Testis (tissue), 3 donors: Measurements from ENCODE around the gene SLC27A3. TPM values are rescaled to one million over a fixed set of nuclear protein-coding genes. Genes with fewer than 3 reads are reported as not detected.
"Not testable (repeated sequence)": the region's sequence is repeated elsewhere in the genome, so short reads cannot be mapped to it uniquely, and the experiment has no call there.

ENCODE experiments used
- DNase-seq: peaks from one replicate; pipeline ENCODE4 v3.0.0-alpha.2; 2019
- H3K27ac ChIP-seq, 2 donors: fragments of 200-600 bp; sonication (generic); one replicate each; pipeline ENCODE4 v1.5.1; 2019
- H3K27me3 ChIP-seq: fragments of 200-600 bp; sonication (generic); one replicate; pipeline ENCODE4 v1.5.1; 2019
- H3K36me3 ChIP-seq: fragments of 200-600 bp; sonication (generic); one replicate; pipeline ENCODE4 v1.5.1; 2017; ENCODE audit warnings: low read depth; ENCODE audit errors: missing control alignments
- H3K4me1 ChIP-seq: fragments of 200-600 bp; sonication (generic); one replicate; pipeline ENCODE4 v1.5.1; 2019
- H3K4me3 ChIP-seq, 2 donors: fragments of 200-600 bp; sonication (generic); one replicate each; pipeline ENCODE4 v1.5.1; 2017 to 2019
- H3K9me3 ChIP-seq: fragments of 200-600 bp; sonication (generic); one replicate; pipeline ENCODE4 v1.5.1; 2017
- POLR2A ChIP-seq: fragments of 450-650 bp; IDR thresholded peaks from one replicate; pipeline ENCODE4 v1.6.1; 2017; ENCODE audit warnings: antibody characterized with exemption, mild to moderate bottlenecking, moderate library complexity
- WGBS, 2 donors: methylation state at CpG; one replicate each; pipeline ENCODE4 v1.1.5; 2018; 5-methylcytosine and 5-hydroxymethylcytosine counted together
- intact Hi-C: fragments of 100-400 bp; cut with DNase I; formaldehyde crosslinking; loops from one replicate; pipeline ENCODE4 v1.15.1; 2023; ENCODE audit warnings: low total_unique reads
- polyA plus RNA-seq: library from polyadenylated mRNA; stranded (reverse); fragments of 350-450 nt; fragmentation: Illumina TruSeq; extraction: RNeasy Lipid Tissue Mini Kit (QIAGEN cat#74804); gene quantifications from one replicate; pipeline ENCODE4 v1.2.3, GENCODE V29; 2014; ENCODE audit warnings: low read depth, low replicate concordance; ENCODE audit not compliant: insufficient read depth
- total RNA-seq, 2 donors: library from RNA; depleted of rRNA; stranded (reverse); fragments of >200 nt; gene quantifications; one replicate each; pipeline ENCODE4 v1.2.3, GENCODE V29; 2016
- TF ChIP-seq, protein P1 (sequence below), 3 experiments: fragments of 450-650 bp in 2 of 3; fragments of 200-600 bp in 1 of 3; sonication (generic) in 1 of 3; IDR thresholded peaks; one replicate each; pipeline ENCODE4 v1.5.1; 2016 to 2019; ENCODE audit warnings: antibody characterized with exemption in 3 of 3, mild to moderate bottlenecking in 2 of 3, moderate library complexity in 1 of 3

Gene SLC27A3
- total and polyA plus RNA-seq, 3 donors from 2014 or later: 38.5 to 83.3 (median 54.9) TPM

DNA sequence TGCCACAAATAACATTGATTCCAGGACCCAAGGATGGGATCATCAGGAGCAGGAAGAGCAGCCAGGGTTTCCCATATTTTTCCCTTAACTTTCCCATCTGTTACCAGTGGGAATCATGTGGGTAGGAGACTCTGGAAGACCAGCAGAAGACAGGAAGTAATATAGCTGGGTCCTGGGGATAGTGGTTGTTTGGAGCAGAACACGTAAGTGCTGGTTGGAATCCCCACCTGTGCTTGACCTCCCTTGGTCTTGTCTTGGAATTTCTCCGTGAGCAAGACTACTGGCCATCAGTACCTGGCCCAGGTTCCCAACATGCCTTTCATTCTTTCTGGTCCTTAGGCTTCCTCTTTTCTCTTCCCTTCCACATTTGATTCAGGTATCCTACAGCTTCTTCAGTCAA is 20.9 kb upstream of the SLC27A3 start:
- no peaks in the 10 kb centered on the region for H3K27me3 ChIP-seq
- DNase-seq: no peak
- intact Hi-C loops: no loop called here
- peaks cover 30% of the 10 kb centered on the region for H3K4me1 ChIP-seq
- H3K9me3 ChIP-seq: no peaks in the 10 kb centered on the region
- TF ChIP-seq, protein P1, sequence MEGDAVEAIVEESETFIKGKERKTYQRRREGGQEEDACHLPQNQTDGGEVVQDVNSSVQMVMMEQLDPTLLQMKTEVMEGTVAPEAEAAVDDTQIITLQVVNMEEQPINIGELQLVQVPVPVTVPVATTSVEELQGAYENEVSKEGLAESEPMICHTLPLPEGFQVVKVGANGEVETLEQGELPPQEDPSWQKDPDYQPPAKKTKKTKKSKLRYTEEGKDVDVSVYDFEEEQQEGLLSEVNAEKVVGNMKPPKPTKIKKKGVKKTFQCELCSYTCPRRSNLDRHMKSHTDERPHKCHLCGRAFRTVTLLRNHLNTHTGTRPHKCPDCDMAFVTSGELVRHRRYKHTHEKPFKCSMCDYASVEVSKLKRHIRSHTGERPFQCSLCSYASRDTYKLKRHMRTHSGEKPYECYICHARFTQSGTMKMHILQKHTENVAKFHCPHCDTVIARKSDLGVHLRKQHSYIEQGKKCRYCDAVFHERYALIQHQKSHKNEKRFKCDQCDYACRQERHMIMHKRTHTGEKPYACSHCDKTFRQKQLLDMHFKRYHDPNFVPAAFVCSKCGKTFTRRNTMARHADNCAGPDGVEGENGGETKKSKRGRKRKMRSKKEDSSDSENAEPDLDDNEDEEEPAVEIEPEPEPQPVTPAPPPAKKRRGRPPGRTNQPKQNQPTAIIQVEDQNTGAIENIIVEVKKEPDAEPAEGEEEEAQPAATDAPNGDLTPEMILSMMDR (IDR thresholded peaks at IDR 0.05): no peak
- no peak for TF ChIP-seq POLR2A
- H3K4me3 ChIP-seq: no peak overlapping the region
- no peaks in the 10 kb centered on the region for H3K36me3 ChIP-seq
- H3K27ac ChIP-seq: no peak overlapping the region
- WGBS, 2 donors: 100% methylated on average over 2 of the region's 2 CpGs

DNA sequence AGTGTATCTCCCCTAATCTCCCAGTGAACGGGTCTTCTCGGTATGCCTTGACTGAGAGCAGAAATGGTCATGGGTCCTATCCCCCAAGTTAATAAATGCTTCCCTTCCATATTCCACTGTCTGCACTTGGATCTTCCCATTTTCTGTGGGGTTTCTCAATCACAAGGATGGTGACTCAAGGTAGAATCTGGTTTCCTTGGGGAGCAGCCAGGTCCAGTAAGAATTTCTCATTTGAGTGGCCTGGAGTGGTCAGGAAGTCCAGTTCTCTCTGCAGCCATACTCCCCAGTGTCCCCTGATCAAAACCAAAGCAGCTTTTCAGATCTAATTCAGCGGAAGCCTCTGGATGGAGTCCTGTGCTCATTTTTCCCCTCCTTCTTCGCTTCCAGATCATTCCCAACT is 14.8 kb upstream of the SLC27A3 start:
- Histone ChIP-seq H3K27ac (no peak overlapping the region), H3K36me3 (no peaks in the 10 kb centered on the region), H3K9me3 (no peaks in the 10 kb centered on the region), H3K4me1 (peaks cover 15% of the 10 kb centered on the region), H3K4me3 (no peak overlapping the region), H3K27me3 (no peaks in the 10 kb centered on the region)
- 89 to 98% methylated on average over 3 to 4 of the region's 4 CpGs for WGBS, 2 donors
- intact Hi-C loops: no loop called here
- TF ChIP-seq, protein P1 (IDR thresholded peaks at IDR 0.05): no peak
- TF ChIP-seq POLR2A: no peak
- no peak for DNase-seq

DNA sequence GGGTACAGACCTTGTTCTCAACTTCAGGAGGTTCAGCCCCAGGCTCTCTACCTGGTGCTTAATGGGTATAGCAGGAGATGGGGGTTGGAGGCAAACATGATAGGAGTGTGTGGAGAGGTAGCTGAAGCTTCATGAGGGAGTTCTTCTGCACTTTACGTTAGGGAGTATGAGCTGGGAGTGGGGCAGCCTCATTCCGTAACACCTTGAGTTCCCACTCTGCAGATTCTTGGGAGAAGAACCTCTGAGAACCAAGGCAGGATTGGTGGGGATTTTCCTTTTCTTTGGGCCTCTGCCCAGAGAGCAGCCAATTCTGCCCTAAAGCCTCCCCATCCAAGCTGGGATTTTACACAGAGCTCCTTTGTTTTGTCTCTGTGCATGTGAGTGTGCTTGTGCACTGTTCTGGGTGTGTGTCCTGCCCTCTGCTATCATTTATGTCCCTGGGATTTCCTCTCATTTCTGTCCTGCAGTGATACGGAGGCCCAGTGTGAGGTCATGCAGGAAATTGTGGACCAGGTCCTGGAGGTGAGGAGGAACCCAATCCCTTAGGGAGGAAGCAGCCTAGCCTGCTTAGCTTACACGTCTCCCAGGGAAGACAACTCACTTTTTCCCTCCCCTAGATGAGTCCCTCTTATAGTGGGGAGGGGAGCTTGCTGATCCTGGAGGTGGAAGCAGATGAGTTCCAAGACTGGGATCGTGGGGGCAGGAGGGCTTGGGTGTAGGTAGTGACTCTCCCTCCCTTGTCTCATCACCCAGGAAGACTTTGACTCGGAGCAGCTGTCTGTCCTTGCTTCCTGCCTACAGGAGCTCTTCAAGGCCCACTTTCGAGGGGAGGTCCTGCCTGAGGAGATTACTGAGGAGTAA is 11.6 kb upstream of the SLC27A3 start:
- H3K9me3 ChIP-seq: no peaks in the 10 kb centered on the region
- no peaks in the 10 kb centered on the region for H3K27me3 ChIP-seq
- no peak overlapping the region for H3K4me3 ChIP-seq
- peaks cover 15% of the 10 kb centered on the region for H3K4me1 ChIP-seq
- no peak for TF ChIP-seq POLR2A
- TF ChIP-seq, protein P1 (IDR thresholded peaks at IDR 0.05): no peak
- 55 to 66% methylated on average over 6 to 7 of the region's 7 CpGs for WGBS, 2 donors
- H3K27ac ChIP-seq: peak overlapping the region in 1 of 2 donors; percentile 64
- intact Hi-C loops: no loop called here
- no peaks in the 10 kb centered on the region for H3K36me3 ChIP-seq
- peak; percentile 67 for DNase-seq

DNA sequence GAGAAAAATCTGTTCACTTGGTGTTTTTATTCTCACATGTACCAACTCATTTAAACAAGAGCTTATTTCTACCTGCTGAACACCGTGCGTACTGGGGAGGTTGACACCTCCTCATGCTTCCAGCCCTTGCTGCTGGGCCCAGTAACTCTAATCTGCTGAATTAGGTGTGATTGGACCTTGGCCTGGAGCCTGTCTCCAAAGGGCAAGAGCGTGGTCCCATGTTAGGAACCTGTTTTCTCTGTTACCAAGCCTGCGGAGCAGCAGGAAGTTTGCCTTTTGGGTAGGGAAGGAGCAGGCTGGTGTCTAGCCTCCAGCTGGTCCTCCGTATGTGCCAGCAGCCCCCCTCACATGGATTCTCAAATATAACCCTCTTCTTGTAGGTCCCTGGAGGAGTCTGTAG is 10.9 kb upstream of the SLC27A3 start:
- Histone ChIP-seq H3K4me3 (no peak overlapping the region), H3K27me3 (no peaks in the 10 kb centered on the region), H3K36me3 (no peaks in the 10 kb centered on the region), H3K9me3 (no peaks in the 10 kb centered on the region), H3K4me1 (peaks cover 15% of the 10 kb centered on the region), H3K27ac (peak overlapping the region in 1 of 2 donors; percentile 64)
- intact Hi-C loops: no loop called here
- no peak for DNase-seq
- TF ChIP-seq, protein P1 (IDR thresholded peaks at IDR 0.05): no peak
- TF ChIP-seq POLR2A: no peak
- 75 to 82% methylated on average over 5 of the region's 5 CpGs for WGBS, 2 donors

DNA sequence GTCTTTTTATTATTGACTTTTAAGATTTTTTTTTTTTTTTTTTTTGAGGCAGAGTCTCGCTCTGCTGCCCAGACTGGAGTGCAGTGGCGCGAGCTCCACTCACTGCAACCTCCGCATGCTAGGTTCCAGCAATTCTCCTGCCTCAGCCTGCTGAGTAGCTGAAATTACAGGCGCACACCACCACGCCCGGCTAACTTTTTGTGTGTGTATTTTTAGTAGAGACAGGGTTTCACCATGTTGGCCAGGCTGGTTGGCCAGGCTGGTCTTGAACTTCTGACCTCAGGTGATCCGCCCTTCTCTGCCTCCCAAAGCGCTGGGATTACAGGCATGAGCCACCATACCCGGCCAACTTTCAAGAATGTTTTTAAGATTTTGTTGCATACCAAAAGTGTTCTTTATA is 8.5 kb upstream of the SLC27A3 start:
- H3K9me3 ChIP-seq, DNase-seq, H3K27me3 ChIP-seq, intact Hi-C loops, H3K36me3 ChIP-seq, H3K4me3 ChIP-seq, H3K27ac ChIP-seq: not testable (repeated sequence)
- peaks cover 19% of the 10 kb centered on the region for H3K4me1 ChIP-seq
- 94 to 95% methylated on average over 10 of the region's 10 CpGs for WGBS, 2 donors
